ENCODE results near the gene GNAO1. TPM values are rescaled to one million over a fixed set of nuclear protein-coding genes. Genes with fewer than 3 reads are reported as not detected.
A peak's percentile ranks its signal among the peaks of the same experiment; 100 is the strongest.

The GNAO1 gene
- total RNA-seq, 1 experiment from 2014 or later, result not detected

DNA sequence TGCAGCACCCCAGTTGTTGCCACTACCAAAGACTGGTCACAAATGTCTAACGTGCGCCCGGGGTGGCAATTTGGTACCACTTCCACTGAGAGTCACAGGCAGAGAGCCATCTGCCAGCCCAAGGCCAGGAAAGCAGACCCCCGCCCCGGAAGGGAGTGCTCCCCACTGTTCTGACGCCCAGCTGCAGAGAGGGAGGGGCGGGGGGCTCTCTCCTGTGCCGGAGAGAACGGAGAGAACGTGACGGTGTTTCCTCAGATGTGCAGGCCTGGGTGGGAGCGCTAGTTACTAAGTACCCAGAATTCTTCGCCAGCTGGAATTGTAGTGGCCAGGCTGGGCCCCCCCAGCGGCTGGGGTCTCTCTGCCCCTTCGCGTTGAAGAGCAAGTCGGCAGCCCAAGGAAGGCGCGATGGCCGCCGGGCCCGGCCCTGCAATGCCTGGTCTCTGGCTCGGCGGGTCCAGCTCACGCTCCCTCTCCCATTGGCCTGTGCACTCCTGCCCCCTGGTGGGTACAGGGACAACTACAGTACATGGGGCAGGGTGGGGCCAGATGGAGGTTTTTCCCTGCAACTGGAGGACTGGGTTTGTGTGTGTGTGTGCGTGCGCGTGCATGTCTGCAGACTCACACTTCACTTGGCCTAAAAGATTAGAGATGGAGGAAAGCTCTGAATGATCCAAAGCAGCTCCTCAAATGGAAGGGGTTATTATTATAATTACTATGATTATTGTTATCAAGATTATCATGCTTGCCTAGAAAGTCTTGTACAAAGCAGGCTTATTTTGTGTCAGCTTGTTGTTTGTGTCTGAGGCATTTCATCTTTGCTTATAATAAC is 126.9 kb downstream of the GNAO1 start:
- Histone ChIP-seq H3K4me1 (ENCODE audit: insufficient read depth, low read length, poor library complexity, severe bottlenecking) (no peaks in the 10 kb centered on the region), H3K9me3 (ENCODE audit: low read depth, low read length, poor library complexity, severe bottlenecking) (no peaks in the 10 kb centered on the region), H3K4me3 (ENCODE audit: low read depth, low read length, poor library complexity, severe bottlenecking) (no peak overlapping the region), H3K36me3 (ENCODE audit: insufficient read depth, low read length, poor library complexity, severe bottlenecking) (no peaks in the 10 kb centered on the region), H3K27ac (ENCODE audit: low read depth, low read length, poor library complexity, severe bottlenecking) (no peak overlapping the region), H3K27me3 (replicated peaks; ENCODE audit: insufficient read depth, low read depth, low read length, poor library complexity) (no peaks in the 10 kb centered on the region)
- BruUV-seq (replicated peaks), result no TSS peak
- intact Hi-C loops (cut with micrococcal nuclease; ENCODE audit: unreplicated experiment), result loop anchor here (1.0 to 10.0 kb wide), 4 partner anchors 276 to 613 kb away; no protein-coding TSS in a partner anchor
- ChIA-PET CTCF (interaction anchor here (0.5 to 0.8 kb wide), 9 partner anchors 12 to 853 kb away, joined by 3 to 8 read pairs (median 3); no protein-coding TSS in a partner anchor), POLR2A (ENCODE audit: low non-redundant PET) (no interaction called here)
- TF ChIP-seq, protein P1, sequence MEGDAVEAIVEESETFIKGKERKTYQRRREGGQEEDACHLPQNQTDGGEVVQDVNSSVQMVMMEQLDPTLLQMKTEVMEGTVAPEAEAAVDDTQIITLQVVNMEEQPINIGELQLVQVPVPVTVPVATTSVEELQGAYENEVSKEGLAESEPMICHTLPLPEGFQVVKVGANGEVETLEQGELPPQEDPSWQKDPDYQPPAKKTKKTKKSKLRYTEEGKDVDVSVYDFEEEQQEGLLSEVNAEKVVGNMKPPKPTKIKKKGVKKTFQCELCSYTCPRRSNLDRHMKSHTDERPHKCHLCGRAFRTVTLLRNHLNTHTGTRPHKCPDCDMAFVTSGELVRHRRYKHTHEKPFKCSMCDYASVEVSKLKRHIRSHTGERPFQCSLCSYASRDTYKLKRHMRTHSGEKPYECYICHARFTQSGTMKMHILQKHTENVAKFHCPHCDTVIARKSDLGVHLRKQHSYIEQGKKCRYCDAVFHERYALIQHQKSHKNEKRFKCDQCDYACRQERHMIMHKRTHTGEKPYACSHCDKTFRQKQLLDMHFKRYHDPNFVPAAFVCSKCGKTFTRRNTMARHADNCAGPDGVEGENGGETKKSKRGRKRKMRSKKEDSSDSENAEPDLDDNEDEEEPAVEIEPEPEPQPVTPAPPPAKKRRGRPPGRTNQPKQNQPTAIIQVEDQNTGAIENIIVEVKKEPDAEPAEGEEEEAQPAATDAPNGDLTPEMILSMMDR (conservative IDR thresholded peaks at IDR 0.05; ENCODE audit: low read depth, low read length), result peak; percentile 91
- no peak for TF ChIP-seq EZH2 (IDR thresholded peaks at IDR 0.05; ENCODE audit: borderline replicate concordance, low read depth, low read length, poor library complexity, severe bottlenecking)
- peak; percentile 84 for DNase-seq (ENCODE audit: low spot score)

DNA sequence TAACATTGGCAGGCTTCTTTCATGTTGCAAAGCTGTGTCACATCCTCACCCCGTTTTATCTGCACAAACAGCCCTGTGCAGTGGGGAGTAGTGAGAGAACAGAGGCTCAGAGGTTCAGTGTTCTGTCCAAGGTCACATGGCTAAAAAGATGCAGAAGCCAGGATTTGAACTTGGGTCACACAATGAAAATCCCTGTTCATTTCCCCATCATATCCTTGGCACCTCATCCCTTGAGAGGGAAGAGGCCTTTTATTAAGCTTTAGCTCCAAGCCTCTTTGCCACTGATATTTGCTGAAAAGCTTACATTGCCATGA is 127.5 kb downstream of the GNAO1 start:
- no peak for DNase-seq (ENCODE audit: low spot score)
- Histone ChIP-seq H3K4me1 (ENCODE audit: insufficient read depth, low read length, poor library complexity, severe bottlenecking) (no peaks in the 10 kb centered on the region), H3K36me3 (ENCODE audit: insufficient read depth, low read length, poor library complexity, severe bottlenecking) (no peaks in the 10 kb centered on the region), H3K27ac (ENCODE audit: low read depth, low read length, poor library complexity, severe bottlenecking) (no peak overlapping the region), H3K4me3 (ENCODE audit: low read depth, low read length, poor library complexity, severe bottlenecking) (no peak overlapping the region), H3K9me3 (ENCODE audit: low read depth, low read length, poor library complexity, severe bottlenecking) (no peaks in the 10 kb centered on the region), H3K27me3 (replicated peaks; ENCODE audit: insufficient read depth, low read depth, low read length, poor library complexity) (no peaks in the 10 kb centered on the region)
- ChIA-PET CTCF (interaction anchor here (0.6 to 0.8 kb wide), 2 partner anchors 160 to 854 kb away, joined by 3 read pairs; no protein-coding TSS in a partner anchor), POLR2A (ENCODE audit: low non-redundant PET) (no interaction called here)
- BruUV-seq (replicated peaks), result no TSS peak
- no peak for TF ChIP-seq EZH2 (IDR thresholded peaks at IDR 0.05; ENCODE audit: borderline replicate concordance, low read depth, low read length, poor library complexity, severe bottlenecking)
- TF ChIP-seq, protein P1 (conservative IDR thresholded peaks at IDR 0.05; ENCODE audit: low read depth, low read length), result no peak
- intact Hi-C loops (cut with micrococcal nuclease; ENCODE audit: unreplicated experiment), result loop anchor here (1.0 to 10.0 kb wide), 4 partner anchors 276 to 614 kb away; no protein-coding TSS in a partner anchor

DNA sequence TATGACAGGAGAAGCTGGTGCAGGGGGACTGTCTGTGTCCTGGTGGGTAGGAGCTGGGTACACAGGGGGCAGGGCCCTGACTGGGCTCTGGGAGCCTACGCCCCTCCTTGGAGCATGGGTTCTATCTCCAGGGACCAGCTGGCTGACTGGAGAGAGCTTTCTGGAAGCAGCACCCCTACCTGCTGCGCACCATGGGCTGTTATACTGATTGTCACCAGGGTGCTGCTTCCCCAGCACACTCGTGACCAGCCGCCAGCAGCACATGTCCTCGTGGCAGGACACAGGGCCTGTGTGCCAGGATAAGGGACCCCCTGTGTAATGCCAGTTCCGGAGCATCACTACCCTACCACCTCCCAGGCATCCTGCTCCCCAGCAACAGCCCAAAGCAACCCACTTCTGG is 128.1 kb downstream of the GNAO1 start:
- POLR2A ChIA-PET (ENCODE audit: low non-redundant PET), result no interaction called here
- CTCF ChIA-PET, result no interaction called here
- no peak for TF ChIP-seq EZH2 (IDR thresholded peaks at IDR 0.05; ENCODE audit: borderline replicate concordance, low read depth, low read length, poor library complexity, severe bottlenecking)
- TF ChIP-seq, protein P1 (conservative IDR thresholded peaks at IDR 0.05; ENCODE audit: low read depth, low read length), result no peak
- no TSS peak for BruUV-seq (replicated peaks)
- H3K9me3 ChIP-seq (ENCODE audit: low read depth, low read length, poor library complexity, severe bottlenecking), result no peaks in the 10 kb centered on the region
- no peaks in the 10 kb centered on the region for H3K27me3 ChIP-seq (replicated peaks; ENCODE audit: insufficient read depth, low read depth, low read length, poor library complexity)
- no peak for DNase-seq (ENCODE audit: low spot score)
- intact Hi-C loops (cut with micrococcal nuclease; ENCODE audit: unreplicated experiment), result loop anchor here (5.0 to 10.0 kb wide), 3 partner anchors 277 to 615 kb away; no protein-coding TSS in a partner anchor
- H3K4me1 ChIP-seq (ENCODE audit: insufficient read depth, low read length, poor library complexity, severe bottlenecking), result no peaks in the 10 kb centered on the region
- H3K36me3 ChIP-seq (ENCODE audit: insufficient read depth, low read length, poor library complexity, severe bottlenecking), result no peaks in the 10 kb centered on the region
- no peak overlapping the region for H3K27ac ChIP-seq (ENCODE audit: low read depth, low read length, poor library complexity, severe bottlenecking)
- H3K4me3 ChIP-seq (ENCODE audit: low read depth, low read length, poor library complexity, severe bottlenecking), result no peak overlapping the region
